Spleen (tissue), 11 donors: Measurements from ENCODE around the gene CAPS2. TPM values are rescaled to one million over a fixed set of nuclear protein-coding genes. Genes with fewer than 3 reads are reported as not detected.

Source experiments
- DNase-seq: peaks from one replicate; pipeline ENCODE4 v3.0.0-alpha.2; 2020
- H3K27ac ChIP-seq, 8 donors: fragments of 200-600 bp; sonication (generic) in 7 of 8; 1 replicate in 4 of 8; 2 replicates in 4 of 8; pipeline versions ENCODE4 v1.5.0 to v1.8.0; 2016 to 2021; ENCODE audit warnings: inconsistent platforms in 4 of 8, mild to moderate bottlenecking in 4 of 8, moderate library complexity in 1 of 8
- H3K27me3 ChIP-seq, 7 donors: fragments of 200-600 bp; sonication (generic) in 6 of 7; replicated peaks in 1 of 7; 1 replicate in 4 of 7; 2 replicates in 3 of 7; pipeline versions ENCODE4 v1.5.0 to v1.8.0; 2016 to 2021; ENCODE audit warnings: inconsistent platforms in 3 of 7, mild to moderate bottlenecking in 1 of 7
- H3K36me3 ChIP-seq, 6 donors: fragments of 200-600 bp; sonication (generic) in 5 of 6; 1 replicate in 4 of 6; 2 replicates in 2 of 6; pipeline versions ENCODE4 v1.5.0 to v1.8.0; 2016 to 2021; ENCODE audit warnings: inconsistent platforms in 2 of 6
- H3K4me1 ChIP-seq, 6 donors: fragments of 200-600 bp; sonication (generic) in 5 of 6; 1 replicate in 3 of 6; 2 replicates in 3 of 6; pipeline versions ENCODE4 v1.5.0 to v1.8.0; 2016 to 2021; ENCODE audit warnings: inconsistent platforms in 3 of 6
- H3K4me3 ChIP-seq, 8 donors: fragments of 200-600 bp; sonication (generic) in 7 of 8; 1 replicate in 4 of 8; 2 replicates in 4 of 8; pipeline versions ENCODE4 v1.5.0 to v1.8.0; 2016 to 2021; ENCODE audit warnings: inconsistent platforms in 4 of 8, mild to moderate bottlenecking in 4 of 8, moderate library complexity in 2 of 8
- H3K9me3 ChIP-seq, 8 donors: fragments of 200-600 bp; sonication (generic) in 7 of 8; 1 replicate in 4 of 8; 2 replicates in 4 of 8; pipeline versions ENCODE4 v1.5.0 to v1.8.0; 2016 to 2021; ENCODE audit warnings: inconsistent platforms in 4 of 8
- CTCF ChIP-seq, 11 experiments: fragments of 200-600 bp in 7 of 11; fragments of 450-650 bp in 4 of 11; sonication (generic) in 4 of 11; IDR thresholded peaks in 8 of 11; conservative IDR thresholded peaks in 3 of 11; 1 replicate in 7 of 11; 2 replicates in 4 of 11; pipeline versions ENCODE4 v1.4.0 to v1.8.0; 2016 to 2021; ENCODE audit warnings: antibody characterized with exemption in 11 of 11, inconsistent platforms in 4 of 11, mild to moderate bottlenecking in 1 of 11
- POLR2A ChIP-seq, 3 donors: fragments of 450-650 bp; IDR thresholded peaks; one replicate each; pipeline ENCODE4 v1.5.1; 2017; ENCODE audit warnings: antibody characterized with exemption in 3 of 3, mild to moderate bottlenecking in 1 of 3
- POLR2AphosphoS5 ChIP-seq, 3 donors: sonication (generic); formaldehyde crosslinking; IDR thresholded peaks; one replicate each; pipeline ENCODE4 v1.5.1; 2017; ENCODE audit warnings: antibody characterized with exemption in 3 of 3
- WGBS, 5 donors: extraction: QIAGEN DNeasy Blood & Tissue Kit in 3 of 5; methylation state at CpG; one replicate each; pipeline versions ENCODE4 v1.1.5 to v1.1.7; 2013 to 2018; 5-methylcytosine and 5-hydroxymethylcytosine counted together
- intact Hi-C: fragments of 100-400 bp; cut with DNase I; formaldehyde crosslinking; loops from one replicate; pipeline ENCODE4 v1.15.0; 2023; ENCODE audit warnings: low total_unique reads
- polyA plus RNA-seq, 3 donors: library from polyadenylated mRNA; stranded (reverse); fragments of 200-250 nt; gene quantifications; one replicate each; pipeline ENCODE4 v1.2.1, GENCODE V29; 2013
- total RNA-seq, 7 donors: library from RNA; depleted of rRNA in 3 of 7; stranded (reverse); fragments of >200 nt in 3 of 7; fragmentation: NEBNext Ultra II Directional in 4 of 7; extraction: Animal tissue kit (Norgen Biotek cat#: 25700) in 4 of 7; gene quantifications; one replicate each; pipeline versions ENCODE4 v1.1.0 to v1.2.1, GENCODE V29; 2016 to 2021
- donor health status: healthy with polysubstance abuse.
- donor health status: DM: no; HTN: no; CAD: no; lungs with moderate emphysema.
- donor health status: DM: no; HTN: no; CAD: no.
- donor health status: Bipolar disorder and iron deficiency.
- donor health status: healthy.
- donor health status: DM: no; HTN: no; CAD: no.
- donor health status: DM: yes; HTN: yes; CAD: no.

CAPS2 gene
- total and polyA plus RNA-seq, 10 donors = 1.5 to 29.6 (median 15.4) TPM

- TF ChIP-seq POLR2A (IDR thresholded peaks at IDR 0.05) (no peak), CTCF (IDR thresholded peaks at IDR 0.05 in 8 of 11, conservative IDR thresholded peaks at IDR 0.05 in 3 of 11) (no peak), POLR2AphosphoS5 (IDR thresholded peaks at IDR 0.05) (no peak)
- Histone ChIP-seq H3K4me3 (no peak overlapping the region), H3K9me3 (peaks cover 0 to 10% (median 0%) of the 10 kb centered on the region in 8 donors), H3K36me3 (peaks cover 0 to 16% (median 4%) of the 10 kb centered on the region in 6 donors), H3K4me1 (no peaks in the 10 kb centered on the region), H3K27ac (no peak overlapping the region), H3K27me3 (no peaks in the 10 kb centered on the region)
- no peak for DNase-seq
- WGBS, 5 donors = 87 to 96% (median 94%) methylated on average over 2 of the region's 2 CpGs
- intact Hi-C loops = no loop called here
These were observed 27.9 kb downstream of the CAPS2 start for GRCh38 chr12:75302225-75302624.

GRCh38 chr12:75294797-75295196, 35.3 kb downstream of the CAPS2 start:
- intact Hi-C loops = no loop called here
- TF ChIP-seq CTCF (IDR thresholded peaks at IDR 0.05 in 8 of 11, conservative IDR thresholded peaks at IDR 0.05 in 3 of 11) (no peak), POLR2A (IDR thresholded peaks at IDR 0.05) (no peak), POLR2AphosphoS5 (IDR thresholded peaks at IDR 0.05) (no peak)

GRCh38 chr12:75294336-75294735, 35.8 kb downstream of the CAPS2 start:
- no peaks in the 10 kb centered on the region for H3K27me3 ChIP-seq
- H3K4me1 ChIP-seq = no peaks in the 10 kb centered on the region
- DNase-seq = no peak
- WGBS, 5 donors = 50 to 65% (median 53%) methylated on average over 3 of the region's 3 CpGs
- no peaks in the 10 kb centered on the region for H3K36me3 ChIP-seq
- no peak overlapping the region for H3K27ac ChIP-seq
- intact Hi-C loops = no loop called here
- no peak overlapping the region for H3K4me3 ChIP-seq
- TF ChIP-seq POLR2AphosphoS5 (IDR thresholded peaks at IDR 0.05) (no peak), CTCF (IDR thresholded peaks at IDR 0.05 in 8 of 11, conservative IDR thresholded peaks at IDR 0.05 in 3 of 11) (no peak), POLR2A (IDR thresholded peaks at IDR 0.05) (no peak)
- no peaks in the 10 kb centered on the region for H3K9me3 ChIP-seq

More at GRCh38 chr12:75294797-75295196, 35.3 kb downstream of the CAPS2 start:
- H3K27ac ChIP-seq = no peak overlapping the region
- WGBS, 5 donors = 70 to 86% (median 81%) methylated on average over 3 of the region's 3 CpGs
- H3K9me3 ChIP-seq = no peaks in the 10 kb centered on the region
- H3K27me3 ChIP-seq = no peaks in the 10 kb centered on the region
- no peaks in the 10 kb centered on the region for H3K4me1 ChIP-seq
- DNase-seq = no peak
- no peaks in the 10 kb centered on the region for H3K36me3 ChIP-seq
- no peak overlapping the region for H3K4me3 ChIP-seq

- DNase-seq = no peak
- WGBS, 5 donors = 89 to 94% (median 90%) methylated on average over 1 of the region's 1 CpG
- Histone ChIP-seq H3K4me1 (no peaks in the 10 kb centered on the region), H3K9me3 (no peaks in the 10 kb centered on the region), H3K27me3 (no peaks in the 10 kb centered on the region), H3K36me3 (no peaks in the 10 kb centered on the region), H3K4me3 (no peak overlapping the region), H3K27ac (no peak overlapping the region)
- intact Hi-C loops = no loop called here
- TF ChIP-seq POLR2A (IDR thresholded peaks at IDR 0.05) = no peak
- no peak for TF ChIP-seq CTCF (IDR thresholded peaks at IDR 0.05 in 8 of 11, conservative IDR thresholded peaks at IDR 0.05 in 3 of 11)
- no peak for TF ChIP-seq POLR2AphosphoS5 (IDR thresholded peaks at IDR 0.05)
These were observed 39.1 kb downstream of the CAPS2 start for GRCh38 chr12:75291014-75291413.
